Measurements from ENCODE around the gene GAK.
"Not testable (repeated sequence)": the region's sequence is repeated elsewhere in the genome, so short reads cannot be mapped to it uniquely, and the experiment has no call there.

The GAK gene

DNA sequence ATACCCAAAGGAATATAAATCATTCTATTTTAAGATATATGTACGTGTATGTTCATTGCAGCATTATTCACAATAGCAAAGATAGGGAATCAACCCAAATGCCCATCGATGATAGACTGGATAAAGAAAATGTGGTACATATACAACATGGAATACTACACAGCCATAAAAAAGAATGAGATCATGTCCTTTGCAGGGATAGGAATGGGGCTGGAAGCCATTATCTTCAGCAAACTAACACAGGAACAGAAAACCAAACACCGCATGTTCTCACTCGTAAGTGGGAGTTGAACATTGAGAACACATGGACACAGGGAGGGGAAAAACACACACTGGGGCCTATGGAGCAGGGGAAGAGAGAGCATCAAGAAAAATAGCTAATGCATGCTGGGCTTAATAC, 125.1 kb downstream of the GAK start:
- DNase-seq = not testable (repeated sequence)

DNA sequence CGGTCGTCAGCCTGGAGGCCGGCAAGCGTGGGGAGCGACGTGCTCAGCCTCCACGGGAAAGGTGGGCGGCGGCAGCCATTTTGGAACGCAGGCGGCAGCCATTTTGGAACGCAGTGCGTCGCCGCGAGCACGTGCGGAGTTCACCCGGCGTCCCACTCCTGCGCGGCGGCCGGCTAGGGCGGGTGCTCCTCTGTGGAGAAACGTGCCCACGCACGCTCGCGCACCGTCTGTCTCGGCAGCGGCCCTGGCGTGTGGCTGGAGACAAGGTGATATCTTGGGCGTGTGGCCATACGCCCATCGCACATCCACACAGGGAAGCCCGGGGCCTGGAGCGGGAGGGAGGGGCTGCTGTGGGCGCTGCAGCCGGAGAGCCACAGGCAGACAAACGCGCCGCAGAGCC, 127.3 kb downstream of the GAK start:
- no peak for DNase-seq

DNA sequence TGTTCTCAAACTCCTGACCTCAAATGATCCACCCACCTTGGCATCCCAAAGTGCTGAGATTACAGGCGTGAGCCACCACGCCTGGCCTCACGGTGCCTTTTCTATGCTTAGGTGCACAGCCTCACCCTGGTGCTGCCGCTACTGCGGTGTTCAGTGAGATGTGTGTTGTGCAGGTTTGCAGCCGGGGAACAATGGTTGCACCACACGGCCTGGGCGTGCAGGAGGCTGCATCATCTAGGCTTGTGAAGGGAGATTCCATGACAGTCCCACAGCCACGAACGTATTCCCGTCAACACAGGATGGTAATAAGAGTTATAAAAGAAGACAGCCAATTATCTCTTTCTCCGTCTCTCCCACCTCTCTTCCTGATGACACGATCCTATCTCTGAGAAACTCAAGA, 128.2 kb downstream of the GAK start:
- DNase-seq = no peak

DNA sequence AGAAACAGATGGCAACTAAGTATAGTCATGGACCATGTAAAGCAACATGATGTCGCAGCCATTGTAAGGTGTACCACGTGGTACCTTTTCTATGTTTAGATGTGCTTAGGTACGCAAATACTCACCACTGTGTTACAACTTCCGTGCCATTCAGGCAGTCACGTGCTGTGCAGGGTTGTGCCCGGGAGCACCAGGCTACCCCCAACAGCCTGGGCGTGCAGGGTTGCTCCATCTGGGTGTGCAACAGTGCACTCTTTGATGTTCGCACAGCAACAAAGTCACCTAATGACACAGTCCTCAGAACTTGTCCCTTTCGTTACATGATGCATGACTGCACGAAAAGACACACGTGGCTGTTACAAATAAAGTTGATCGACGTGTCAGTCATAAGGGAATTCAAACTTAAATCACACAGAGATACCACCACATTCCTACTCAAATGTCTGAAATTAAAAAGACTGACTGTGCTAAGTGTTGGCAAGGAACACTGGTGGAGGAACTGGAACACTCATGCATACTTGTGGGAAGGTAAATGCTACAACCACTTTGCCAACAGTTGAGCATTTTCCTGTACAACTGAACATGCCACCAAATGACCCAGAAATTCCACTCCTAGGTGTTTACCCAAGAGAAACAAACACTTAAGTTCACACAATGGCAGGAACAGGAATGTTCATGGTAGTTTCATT, 130.5 kb downstream of the GAK start:
- DNase-seq = no peak
